GM23338 (cell line): Measurements from ENCODE around the gene TMEM9. TPM values are rescaled to one million over a fixed set of nuclear protein-coding genes. Genes with fewer than 3 reads are reported as not detected.

Experiments used
- ATAC-seq: fragments of 200-7000 bp; cut with Tn5 transposase; 3 replicates; pipeline ENCODE4 v1.9.1; 2020
- DNase-seq: peaks from one replicate; pipeline ENCODE4 v3.0.0-alpha.2; 2015; ENCODE audit warnings: low spot score
- H2AFZ ChIP-seq: fragments of 200-600 bp; sonication (generic); 2 replicates; pipeline ENCODE4 v1.8.0; 2016; ENCODE audit warnings: antibody characterized with exemption, mild to moderate bottlenecking, moderate library complexity
- H3F3A ChIP-seq: fragments of 200-600 bp; sonication (generic); replicated peaks from 2 replicates; pipeline ENCODE4 v1.8.0; 2017; ENCODE audit warnings: antibody characterized with exemption, mixed run types, low read depth
- H3K27ac ChIP-seq: fragments of 200-600 bp; sonication (generic); 2 replicates; pipeline ENCODE4 v1.6.1; 2016; ENCODE audit warnings: low read depth
- H3K27me3 ChIP-seq: fragments of 200-600 bp; sonication (generic); 2 replicates; pipeline ENCODE4 v1.8.0; 2016; ENCODE audit warnings: mild to moderate bottlenecking, mixed run types, moderate library complexity; ENCODE audit not compliant: insufficient read depth
- H3K36me3 ChIP-seq: fragments of 200-600 bp; sonication (generic); 2 replicates; pipeline ENCODE4 v1.8.0; 2016; ENCODE audit warnings: mild to moderate bottlenecking; ENCODE audit not compliant: insufficient read depth
- H3K4me1 ChIP-seq: fragments of 200-600 bp; sonication (generic); 2 replicates; pipeline ENCODE4 v1.8.0; 2016; ENCODE audit warnings: mild to moderate bottlenecking, moderate library complexity; ENCODE audit not compliant: insufficient read depth
- H3K4me2 ChIP-seq: fragments of 200-600 bp; sonication (generic); 2 replicates; pipeline ENCODE4 v1.7.1; 2017; ENCODE audit warnings: mixed run types
- H3K4me3 ChIP-seq: fragments of 200-600 bp; sonication (generic); 2 replicates; pipeline ENCODE4 v1.6.1; 2016; ENCODE audit warnings: mixed run types
- H3K79me2 ChIP-seq: fragments of 200-600 bp; sonication (generic); replicated peaks from 2 replicates; pipeline ENCODE4 v1.8.0; 2017; ENCODE audit warnings: mild to moderate bottlenecking; ENCODE audit not compliant: insufficient read depth
- H3K9me2 ChIP-seq: fragments of 200-600 bp; sonication (generic); 2 replicates; pipeline ENCODE4 v1.8.0; 2017; ENCODE audit not compliant: insufficient read depth
- H4K20me1 ChIP-seq: fragments of 200-600 bp; sonication (generic); replicated peaks from 2 replicates; pipeline ENCODE4 v1.8.0; 2017; ENCODE audit warnings: mild to moderate bottlenecking; ENCODE audit not compliant: insufficient read depth
- H3K27ac Mint-ChIP-seq: 2 replicates; pipeline ENCODE4 v1.8.0; 2020; ENCODE audit warnings: inconsistent platforms, mild to moderate bottlenecking, moderate library complexity, mixed read lengths
- H3K27me3 Mint-ChIP-seq: 3 replicates; pipeline ENCODE4 v1.8.0; 2022; ENCODE audit warnings: low read depth, mild to moderate bottlenecking, moderate library complexity, mixed read lengths, inconsistent platforms; ENCODE audit not compliant: insufficient read depth, poor library complexity
- H3K36me3 Mint-ChIP-seq: 3 replicates; pipeline ENCODE4 v1.8.0; 2021; ENCODE audit warnings: low read depth, mild to moderate bottlenecking, inconsistent platforms, moderate library complexity, mixed read lengths
- H3K4me1 Mint-ChIP-seq: 3 replicates; pipeline ENCODE4 v1.8.0; 2020; ENCODE audit warnings: mild to moderate bottlenecking, inconsistent platforms, mixed read lengths
- H3K4me3 Mint-ChIP-seq: 3 replicates; pipeline ENCODE4 v1.8.0; 2021; ENCODE audit warnings: moderate library complexity, mild to moderate bottlenecking, inconsistent platforms, mixed read lengths
- H3K9me3 Mint-ChIP-seq: 3 replicates; pipeline ENCODE4 v1.8.0; 2020; ENCODE audit warnings: moderate library complexity, mild to moderate bottlenecking, inconsistent platforms, mixed read lengths
- CREB1 ChIP-seq: fragments of 250-450 bp; sonication (Bioruptor Pico); IDR thresholded peaks from 2 replicates; pipeline ENCODE4 v1.5.0; 2020; ENCODE audit warnings: low read depth, mild to moderate bottlenecking, moderate library complexity
- EZH2phosphoT487 ChIP-seq: fragments of 200-600 bp; sonication (generic); IDR thresholded peaks from one replicate; pipeline ENCODE4 v1.8.1; 2018; ENCODE audit warnings: antibody characterized with exemption; ENCODE audit not compliant: unreplicated experiment
- JUNB ChIP-seq: IDR thresholded peaks from one replicate; pipeline ENCODE4 v1.6.1; 2016; ENCODE audit warnings: antibody characterized with exemption; ENCODE audit not compliant: unreplicated experiment
- NANOG ChIP-seq: IDR thresholded peaks from 2 replicates; pipeline ENCODE4 v1.6.1; 2016; ENCODE audit warnings: antibody characterized with exemption, borderline replicate concordance
- POLR2AphosphoS5 ChIP-seq: IDR thresholded peaks from 2 replicates; pipeline ENCODE4 v1.6.1; 2016; ENCODE audit warnings: antibody characterized with exemption, low read depth
- ZNF114 ChIP-seq: fragments of 250-450 bp; sonication (Bioruptor Pico); IDR thresholded peaks from 2 replicates; pipeline ENCODE4 v1.5.0; 2020; ENCODE audit warnings: mild to moderate bottlenecking, moderate library complexity
- ZNF331 ChIP-seq: fragments of 250-450 bp; sonication (Bioruptor Pico); IDR thresholded peaks from 2 replicates; pipeline ENCODE4 v1.5.0; 2020; ENCODE audit warnings: low read depth, mild to moderate bottlenecking, moderate library complexity
- polyA plus RNA-seq: library from polyadenylated mRNA; unstranded; fragments of >200 nt; fragmentation: Nextera tagmentation; extraction: Ambion mirVana; gene quantifications from 2 replicates; pipeline ENCODE4 v1.2.1, GENCODE V29; 2016
- total RNA-seq: library from RNA; depleted of rRNA; stranded (reverse); fragments of >200 nt; shearing (Covaris generic); gene quantifications from 2 replicates; pipeline ENCODE4 v1.2.3, GENCODE V29; 2014
- TF ChIP-seq, protein P1 (sequence below): fragments of 250-450 bp; sonication (Bioruptor Pico); IDR thresholded peaks from 2 replicates; pipeline ENCODE4 v1.5.0; 2020; ENCODE audit warnings: mild to moderate bottlenecking, moderate library complexity
- TF ChIP-seq, protein P2 (sequence below): IDR thresholded peaks from 2 replicates; pipeline ENCODE4 v1.6.1; 2016; ENCODE audit warnings: antibody characterized with exemption
- TF ChIP-seq, protein P3 (sequence below), 2 experiments: fragments of 200-600 bp in 1 of 2; sonication (generic) in 1 of 2; conservative IDR thresholded peaks; 2 replicates each; pipeline versions ENCODE4 v1.5.1 to v1.6.1; 2016 to 2017; ENCODE audit warnings: antibody characterized with exemption in 2 of 2, low read depth in 2 of 2, mild to moderate bottlenecking in 2 of 2, moderate library complexity in 1 of 2
- TF ChIP-seq, protein P4 (sequence below): IDR thresholded peaks from one replicate; pipeline ENCODE4 v1.6.1; 2018; ENCODE audit warnings: antibody characterized with exemption; ENCODE audit not compliant: unreplicated experiment

TMEM9 gene
- total and polyA plus RNA-seq, 2 experiments from 2014 or later: 78.6 to 147 TPM

DNA sequence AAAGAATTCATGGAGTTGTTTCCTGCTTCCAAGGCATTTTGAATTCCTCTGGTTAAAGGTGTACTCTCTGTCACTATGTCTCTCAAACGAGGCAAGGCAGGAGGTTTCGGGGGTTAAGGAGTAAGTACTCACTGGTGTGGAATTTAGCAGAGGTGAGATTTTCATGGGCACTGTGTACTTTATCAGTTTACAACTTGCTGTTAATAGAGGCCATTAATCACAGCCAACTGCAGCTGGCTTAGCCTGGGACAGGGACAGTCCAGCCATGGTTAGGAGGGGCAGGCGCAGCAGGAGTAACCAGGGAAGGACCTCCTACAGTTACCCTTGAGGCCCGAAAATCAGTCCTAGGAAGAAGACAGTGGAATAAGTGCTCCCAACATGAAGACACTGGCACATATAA is 18.1 kb upstream of the TMEM9 start (continued):
- TF ChIP-seq, protein P1, sequence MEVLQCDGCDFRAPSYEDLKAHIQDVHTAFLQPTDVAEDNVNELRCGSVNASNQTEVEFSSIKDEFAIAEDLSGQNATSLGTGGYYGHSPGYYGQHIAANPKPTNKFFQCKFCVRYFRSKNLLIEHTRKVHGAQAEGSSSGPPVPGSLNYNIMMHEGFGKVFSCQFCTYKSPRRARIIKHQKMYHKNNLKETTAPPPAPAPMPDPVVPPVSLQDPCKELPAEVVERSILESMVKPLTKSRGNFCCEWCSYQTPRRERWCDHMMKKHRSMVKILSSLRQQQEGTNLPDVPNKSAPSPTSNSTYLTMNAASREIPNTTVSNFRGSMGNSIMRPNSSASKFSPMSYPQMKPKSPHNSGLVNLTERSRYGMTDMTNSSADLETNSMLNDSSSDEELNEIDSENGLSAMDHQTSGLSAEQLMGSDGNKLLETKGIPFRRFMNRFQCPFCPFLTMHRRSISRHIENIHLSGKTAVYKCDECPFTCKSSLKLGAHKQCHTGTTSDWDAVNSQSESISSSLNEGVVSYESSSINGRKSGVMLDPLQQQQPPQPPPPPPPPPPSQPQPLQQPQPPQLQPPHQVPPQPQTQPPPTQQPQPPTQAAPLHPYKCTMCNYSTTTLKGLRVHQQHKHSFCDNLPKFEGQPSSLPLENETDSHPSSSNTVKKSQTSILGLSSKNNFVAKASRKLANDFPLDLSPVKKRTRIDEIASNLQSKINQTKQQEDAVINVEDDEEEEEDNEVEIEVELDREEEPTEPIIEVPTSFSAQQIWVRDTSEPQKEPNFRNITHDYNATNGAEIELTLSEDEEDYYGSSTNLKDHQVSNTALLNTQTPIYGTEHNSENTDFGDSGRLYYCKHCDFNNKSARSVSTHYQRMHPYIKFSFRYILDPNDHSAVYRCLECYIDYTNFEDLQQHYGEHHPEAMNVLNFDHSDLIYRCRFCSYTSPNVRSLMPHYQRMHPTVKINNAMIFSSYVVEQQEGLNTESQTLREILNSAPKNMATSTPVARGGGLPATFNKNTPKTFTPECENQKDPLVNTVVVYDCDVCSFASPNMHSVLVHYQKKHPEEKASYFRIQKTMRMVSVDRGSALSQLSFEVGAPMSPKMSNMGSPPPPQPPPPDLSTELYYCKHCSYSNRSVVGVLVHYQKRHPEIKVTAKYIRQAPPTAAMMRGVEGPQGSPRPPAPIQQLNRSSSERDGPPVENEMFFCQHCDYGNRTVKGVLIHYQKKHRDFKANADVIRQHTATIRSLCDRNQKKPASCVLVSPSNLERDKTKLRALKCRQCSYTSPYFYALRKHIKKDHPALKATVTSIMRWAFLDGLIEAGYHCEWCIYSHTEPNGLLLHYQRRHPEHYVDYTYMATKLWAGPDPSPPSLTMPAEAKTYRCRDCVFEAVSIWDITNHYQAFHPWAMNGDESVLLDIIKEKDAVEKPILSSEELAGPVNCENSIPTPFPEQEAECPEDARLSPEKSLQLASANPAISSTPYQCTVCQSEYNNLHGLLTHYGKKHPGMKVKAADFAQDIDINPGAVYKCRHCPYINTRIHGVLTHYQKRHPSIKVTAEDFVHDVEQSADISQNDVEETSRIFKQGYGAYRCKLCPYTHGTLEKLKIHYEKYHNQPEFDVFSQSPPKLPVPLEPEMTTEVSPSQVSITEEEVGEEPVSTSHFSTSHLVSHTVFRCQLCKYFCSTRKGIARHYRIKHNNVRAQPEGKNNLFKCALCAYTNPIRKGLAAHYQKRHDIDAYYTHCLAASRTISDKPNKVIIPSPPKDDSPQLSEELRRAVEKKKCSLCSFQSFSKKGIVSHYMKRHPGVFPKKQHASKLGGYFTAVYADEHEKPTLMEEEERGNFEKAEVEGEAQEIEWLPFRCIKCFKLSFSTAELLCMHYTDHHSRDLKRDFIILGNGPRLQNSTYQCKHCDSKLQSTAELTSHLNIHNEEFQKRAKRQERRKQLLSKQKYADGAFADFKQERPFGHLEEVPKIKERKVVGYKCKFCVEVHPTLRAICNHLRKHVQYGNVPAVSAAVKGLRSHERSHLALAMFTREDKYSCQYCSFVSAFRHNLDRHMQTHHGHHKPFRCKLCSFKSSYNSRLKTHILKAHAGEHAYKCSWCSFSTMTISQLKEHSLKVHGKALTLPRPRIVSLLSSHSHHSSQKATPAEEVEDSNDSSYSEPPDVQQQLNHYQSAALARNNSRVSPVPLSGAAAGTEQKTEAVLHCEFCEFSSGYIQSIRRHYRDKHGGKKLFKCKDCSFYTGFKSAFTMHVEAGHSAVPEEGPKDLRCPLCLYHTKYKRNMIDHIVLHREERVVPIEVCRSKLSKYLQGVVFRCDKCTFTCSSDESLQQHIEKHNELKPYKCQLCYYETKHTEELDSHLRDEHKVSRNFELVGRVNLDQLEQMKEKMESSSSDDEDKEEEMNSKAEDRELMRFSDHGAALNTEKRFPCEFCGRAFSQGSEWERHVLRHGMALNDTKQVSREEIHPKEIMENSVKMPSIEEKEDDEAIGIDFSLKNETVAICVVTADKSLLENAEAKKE: no peak

DNA sequence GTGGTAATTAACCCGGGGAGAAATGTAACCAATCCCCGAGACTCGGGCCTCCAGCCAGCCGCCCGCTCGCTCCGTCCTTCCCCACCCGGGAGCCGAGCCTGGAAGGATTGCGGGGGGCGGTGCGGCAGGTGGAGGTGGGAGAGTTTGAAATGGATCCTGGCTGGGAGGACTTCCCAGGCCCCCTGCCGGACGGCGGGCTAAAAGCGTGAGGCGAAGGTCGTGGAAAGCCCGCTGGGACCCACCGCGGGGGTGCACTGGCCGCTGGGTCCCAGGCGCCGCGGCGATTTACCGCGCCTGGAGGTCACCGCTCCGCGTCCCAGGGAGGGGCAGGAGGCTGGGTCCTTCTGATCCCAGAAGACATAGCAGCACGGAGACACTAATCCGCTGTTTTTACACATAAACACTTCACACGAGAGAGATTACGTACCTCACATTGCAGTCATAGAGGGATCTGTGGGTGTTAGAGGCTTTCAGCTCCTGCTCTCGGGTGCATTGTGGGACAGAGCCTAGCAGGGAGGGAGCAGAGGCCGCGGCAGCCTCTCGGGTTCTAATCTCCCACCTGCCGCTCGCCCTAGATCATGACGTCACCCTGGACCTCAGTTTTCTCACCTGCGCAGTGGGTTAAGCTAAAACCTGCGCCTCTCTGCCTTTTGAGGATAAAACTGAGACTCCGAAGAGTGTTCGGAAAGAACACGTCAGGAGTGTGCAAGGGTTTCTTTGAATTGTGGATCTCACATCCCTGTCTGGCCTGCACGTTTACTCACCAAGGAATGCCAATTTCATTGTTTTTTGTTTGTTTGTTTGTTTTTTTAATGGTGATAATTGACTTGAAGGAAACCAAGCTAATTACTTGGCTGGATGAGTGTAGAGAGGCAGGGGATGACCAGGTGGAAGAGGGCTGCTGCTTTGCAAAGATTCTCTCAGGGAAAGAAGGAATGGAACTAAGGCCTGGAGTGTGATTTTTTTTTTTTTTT is 17.1 kb upstream of the TMEM9 start:
- Mint-ChIP-seq H3K27ac (peak overlapping the region; percentile 47; the same call in 1 of the 2 replicates), H3K4me1 (peaks cover 20% of the 10 kb centered on the region), H3K27me3 (peaks cover 2% of the 10 kb centered on the region), H3K36me3 (no peaks in the 10 kb centered on the region), H3K9me3 (no peaks in the 10 kb centered on the region), H3K4me3 (peak overlapping the region; percentile 77)
- DNase-seq: peak; percentile 74
- Histone ChIP-seq H3K27ac (peak overlapping the region; percentile 76; the same call in 1 of the 2 replicates), H4K20me1 (no peaks in the 10 kb centered on the region), H3K27me3 (peaks cover 9% of the 10 kb centered on the region; the same call in 1 of the 2 replicates), H2AFZ (peak overlapping the region; percentile 99), H3K9me2 (no peaks in the 10 kb centered on the region), H3K79me2 (no peaks in the 10 kb centered on the region), H3K4me1 (peaks cover 22% of the 10 kb centered on the region), H3F3A (0 out of 2 replicates have a peak, but pooled peaks cover 5% of the 10 kb centered on the region), H3K4me2 (peak overlapping the region; percentile 92), H3K4me3 (peak overlapping the region; percentile 88), H3K36me3 (no peaks in the 10 kb centered on the region)
- ATAC-seq: peak; percentile 67
- peak; percentile 43; the same call in 1 of the 2 replicates for TF ChIP-seq POLR2AphosphoS5
- no peak for TF ChIP-seq ZNF331 (CRISPR knock-in tag)
- TF ChIP-seq EZH2phosphoT487: no peak
- no peak for TF ChIP-seq JUNB
- no peak for TF ChIP-seq ZNF114
- TF ChIP-seq, protein P2, sequence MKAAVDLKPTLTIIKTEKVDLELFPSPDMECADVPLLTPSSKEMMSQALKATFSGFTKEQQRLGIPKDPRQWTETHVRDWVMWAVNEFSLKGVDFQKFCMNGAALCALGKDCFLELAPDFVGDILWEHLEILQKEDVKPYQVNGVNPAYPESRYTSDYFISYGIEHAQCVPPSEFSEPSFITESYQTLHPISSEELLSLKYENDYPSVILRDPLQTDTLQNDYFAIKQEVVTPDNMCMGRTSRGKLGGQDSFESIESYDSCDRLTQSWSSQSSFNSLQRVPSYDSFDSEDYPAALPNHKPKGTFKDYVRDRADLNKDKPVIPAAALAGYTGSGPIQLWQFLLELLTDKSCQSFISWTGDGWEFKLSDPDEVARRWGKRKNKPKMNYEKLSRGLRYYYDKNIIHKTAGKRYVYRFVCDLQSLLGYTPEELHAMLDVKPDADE: no peak
- peak; percentile 94 for TF ChIP-seq CREB1 (CRISPR knock-in tag)
- TF ChIP-seq, protein P3, sequence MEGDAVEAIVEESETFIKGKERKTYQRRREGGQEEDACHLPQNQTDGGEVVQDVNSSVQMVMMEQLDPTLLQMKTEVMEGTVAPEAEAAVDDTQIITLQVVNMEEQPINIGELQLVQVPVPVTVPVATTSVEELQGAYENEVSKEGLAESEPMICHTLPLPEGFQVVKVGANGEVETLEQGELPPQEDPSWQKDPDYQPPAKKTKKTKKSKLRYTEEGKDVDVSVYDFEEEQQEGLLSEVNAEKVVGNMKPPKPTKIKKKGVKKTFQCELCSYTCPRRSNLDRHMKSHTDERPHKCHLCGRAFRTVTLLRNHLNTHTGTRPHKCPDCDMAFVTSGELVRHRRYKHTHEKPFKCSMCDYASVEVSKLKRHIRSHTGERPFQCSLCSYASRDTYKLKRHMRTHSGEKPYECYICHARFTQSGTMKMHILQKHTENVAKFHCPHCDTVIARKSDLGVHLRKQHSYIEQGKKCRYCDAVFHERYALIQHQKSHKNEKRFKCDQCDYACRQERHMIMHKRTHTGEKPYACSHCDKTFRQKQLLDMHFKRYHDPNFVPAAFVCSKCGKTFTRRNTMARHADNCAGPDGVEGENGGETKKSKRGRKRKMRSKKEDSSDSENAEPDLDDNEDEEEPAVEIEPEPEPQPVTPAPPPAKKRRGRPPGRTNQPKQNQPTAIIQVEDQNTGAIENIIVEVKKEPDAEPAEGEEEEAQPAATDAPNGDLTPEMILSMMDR (conservative IDR thresholded peaks at IDR 0.05; ENCODE audit: low read depth in 2 of 2): peak; percentile 19; a peak in 1 of 4 replicates
- TF ChIP-seq NANOG: no peak
- TF ChIP-seq, protein P4, sequence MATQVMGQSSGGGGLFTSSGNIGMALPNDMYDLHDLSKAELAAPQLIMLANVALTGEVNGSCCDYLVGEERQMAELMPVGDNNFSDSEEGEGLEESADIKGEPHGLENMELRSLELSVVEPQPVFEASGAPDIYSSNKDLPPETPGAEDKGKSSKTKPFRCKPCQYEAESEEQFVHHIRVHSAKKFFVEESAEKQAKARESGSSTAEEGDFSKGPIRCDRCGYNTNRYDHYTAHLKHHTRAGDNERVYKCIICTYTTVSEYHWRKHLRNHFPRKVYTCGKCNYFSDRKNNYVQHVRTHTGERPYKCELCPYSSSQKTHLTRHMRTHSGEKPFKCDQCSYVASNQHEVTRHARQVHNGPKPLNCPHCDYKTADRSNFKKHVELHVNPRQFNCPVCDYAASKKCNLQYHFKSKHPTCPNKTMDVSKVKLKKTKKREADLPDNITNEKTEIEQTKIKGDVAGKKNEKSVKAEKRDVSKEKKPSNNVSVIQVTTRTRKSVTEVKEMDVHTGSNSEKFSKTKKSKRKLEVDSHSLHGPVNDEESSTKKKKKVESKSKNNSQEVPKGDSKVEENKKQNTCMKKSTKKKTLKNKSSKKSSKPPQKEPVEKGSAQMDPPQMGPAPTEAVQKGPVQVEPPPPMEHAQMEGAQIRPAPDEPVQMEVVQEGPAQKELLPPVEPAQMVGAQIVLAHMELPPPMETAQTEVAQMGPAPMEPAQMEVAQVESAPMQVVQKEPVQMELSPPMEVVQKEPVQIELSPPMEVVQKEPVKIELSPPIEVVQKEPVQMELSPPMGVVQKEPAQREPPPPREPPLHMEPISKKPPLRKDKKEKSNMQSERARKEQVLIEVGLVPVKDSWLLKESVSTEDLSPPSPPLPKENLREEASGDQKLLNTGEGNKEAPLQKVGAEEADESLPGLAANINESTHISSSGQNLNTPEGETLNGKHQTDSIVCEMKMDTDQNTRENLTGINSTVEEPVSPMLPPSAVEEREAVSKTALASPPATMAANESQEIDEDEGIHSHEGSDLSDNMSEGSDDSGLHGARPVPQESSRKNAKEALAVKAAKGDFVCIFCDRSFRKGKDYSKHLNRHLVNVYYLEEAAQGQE: no peak
